Stimulated activated effector memory CD8-positive, alpha-beta T cell treated with anti-CD3 and anti-CD28 coated beads, Interleukin-12 subunit alpha, Interleukin-12 subunit beta, amount 100 ng/mL, for 72 hours (primary cell): ENCODE results near the gene SLC5A5.

Source experiments
- ATAC-seq: fragments of 150-1000 bp; cut with Tn5 transposase; 2 replicates; pipeline ENCODE4 v1.10.0; 2021
- DNase-seq, 2 donors: peaks; one replicate each; pipeline ENCODE4 v3.0.0; 2021 to 2022; ENCODE audit warnings: low spot score in 2 of 2
- H3K27ac Mint-ChIP-seq: one replicate; pipeline ENCODE4 v1.8.0; 2022; ENCODE audit warnings: mild to moderate bottlenecking, mixed read lengths
- H3K36me3 Mint-ChIP-seq: one replicate; pipeline ENCODE4 v1.8.0; 2022; ENCODE audit warnings: mild to moderate bottlenecking, mixed read lengths
- H3K4me1 Mint-ChIP-seq: one replicate; pipeline ENCODE4 v1.8.0; 2022; ENCODE audit warnings: mixed read lengths
- H3K4me3 Mint-ChIP-seq: one replicate; pipeline ENCODE4 v1.8.0; 2022; ENCODE audit warnings: mild to moderate bottlenecking, mixed read lengths
- H3K9me3 Mint-ChIP-seq: one replicate; pipeline ENCODE4 v1.8.0; 2022; ENCODE audit warnings: mixed read lengths

The SLC5A5 gene

GRCh38 chr19:17943274-17944221 is 71.8 kb downstream of the SLC5A5 start:
- Mint-ChIP-seq H3K27ac (no peak overlapping the region), H3K4me1 (peaks cover 21% of the 10 kb centered on the region), H3K4me3 (no peak overlapping the region), H3K9me3 (no peaks in the 10 kb centered on the region), H3K36me3 (peaks cover 63% of the 10 kb centered on the region)
- DNase-seq (no peak), ATAC-seq (no peak)

GRCh38 chr19:17944301-17944700 is 72.6 kb downstream of the SLC5A5 start:
- ATAC-seq, result no peak
- Mint-ChIP-seq H3K4me3 (no peak overlapping the region), H3K27ac (no peak overlapping the region), H3K4me1 (peaks cover 27% of the 10 kb centered on the region), H3K36me3 (peaks cover 63% of the 10 kb centered on the region), H3K9me3 (no peaks in the 10 kb centered on the region)
- no peak for DNase-seq
